ENCODE measurements around the gene DOK3.

DOK3 gene

GRCh38 chr5:177531209-177531940 is 21.7 kb upstream of the DOK3 start:
- Histone ChIP-seq H3K4me3 (ENCODE audit: low read length) (no peak overlapping the region), H3K4me1 (ENCODE audit: control insufficient read depth, insufficient read depth, low read length) (peaks cover 4% of the 10 kb centered on the region), H3K4me2 (ENCODE audit: low read length) (no peak overlapping the region), H3K9me3 (replicated peaks; ENCODE audit: low read length) (no peaks in the 10 kb centered on the region), H3K36me3 (ENCODE audit: insufficient read depth, low read length) (peaks cover 67% of the 10 kb centered on the region), H3K27me3 (ENCODE audit: control insufficient read depth, insufficient read depth, low read length) (no peaks in the 10 kb centered on the region), H3K9ac (ENCODE audit: low read depth, low read length) (no peak overlapping the region)

- no peak overlapping the region for H3K4me2 ChIP-seq (ENCODE audit: low read length)
- H3K9me3 ChIP-seq (replicated peaks; ENCODE audit: low read length): no peaks in the 10 kb centered on the region
- H3K27me3 ChIP-seq (ENCODE audit: control insufficient read depth, insufficient read depth, low read length): no peaks in the 10 kb centered on the region
- H3K4me3 ChIP-seq (ENCODE audit: low read length): no peak overlapping the region
- peaks cover 75% of the 10 kb centered on the region for H3K36me3 ChIP-seq (ENCODE audit: insufficient read depth, low read length)
- no peak overlapping the region for H3K9ac ChIP-seq (ENCODE audit: low read depth, low read length)
- no peaks in the 10 kb centered on the region for H3K4me1 ChIP-seq (ENCODE audit: control insufficient read depth, insufficient read depth, low read length)
Observed at GRCh38 chr5:177530638-177531037, 21.0 kb upstream of the DOK3 start.

- no peaks in the 10 kb centered on the region for H3K27me3 ChIP-seq (ENCODE audit: control insufficient read depth, insufficient read depth, low read length)
- H3K36me3 ChIP-seq (ENCODE audit: insufficient read depth, low read length): peaks cover 86% of the 10 kb centered on the region
- H3K4me1 ChIP-seq (ENCODE audit: control insufficient read depth, insufficient read depth, low read length): no peaks in the 10 kb centered on the region
- no peak overlapping the region for H3K4me2 ChIP-seq (ENCODE audit: low read length)
- no peaks in the 10 kb centered on the region for H3K9me3 ChIP-seq (replicated peaks; ENCODE audit: low read length)
- H3K4me3 ChIP-seq (ENCODE audit: low read length): no peak overlapping the region
- no peak overlapping the region for H3K9ac ChIP-seq (ENCODE audit: low read depth, low read length)
Observed at GRCh38 chr5:177529247-177530203, 19.9 kb upstream of the DOK3 start.

GRCh38 chr5:177528631-177529030 is 19.0 kb upstream of the DOK3 start:
- Histone ChIP-seq H3K9ac (ENCODE audit: low read depth, low read length) (no peak overlapping the region), H3K4me2 (ENCODE audit: low read length) (no peak overlapping the region), H3K9me3 (replicated peaks; ENCODE audit: low read length) (no peaks in the 10 kb centered on the region), H3K4me1 (ENCODE audit: control insufficient read depth, insufficient read depth, low read length) (no peaks in the 10 kb centered on the region), H3K27me3 (ENCODE audit: control insufficient read depth, insufficient read depth, low read length) (no peaks in the 10 kb centered on the region), H3K4me3 (ENCODE audit: low read length) (no peak overlapping the region), H3K36me3 (ENCODE audit: insufficient read depth, low read length) (peaks cover 88% of the 10 kb centered on the region)

- no peak overlapping the region for H3K4me2 ChIP-seq (ENCODE audit: low read length)
- H3K9ac ChIP-seq (ENCODE audit: low read depth, low read length): no peak overlapping the region
- H3K27me3 ChIP-seq (ENCODE audit: control insufficient read depth, insufficient read depth, low read length): no peaks in the 10 kb centered on the region
- no peaks in the 10 kb centered on the region for H3K4me1 ChIP-seq (ENCODE audit: control insufficient read depth, insufficient read depth, low read length)
- no peak overlapping the region for H3K4me3 ChIP-seq (ENCODE audit: low read length)
- peaks cover 86% of the 10 kb centered on the region for H3K36me3 ChIP-seq (ENCODE audit: insufficient read depth, low read length)
- no peaks in the 10 kb centered on the region for H3K9me3 ChIP-seq (replicated peaks; ENCODE audit: low read length)
Observed at GRCh38 chr5:177527595-177527994, 18.0 kb upstream of the DOK3 start.

- H3K36me3 ChIP-seq (ENCODE audit: insufficient read depth, low read length): peaks cover 83% of the 10 kb centered on the region
- no peaks in the 10 kb centered on the region for H3K27me3 ChIP-seq (ENCODE audit: control insufficient read depth, insufficient read depth, low read length)
- no peak overlapping the region for H3K4me2 ChIP-seq (ENCODE audit: low read length)
- peaks cover 2% of the 10 kb centered on the region for H3K4me1 ChIP-seq (ENCODE audit: control insufficient read depth, insufficient read depth, low read length)
- H3K9me3 ChIP-seq (replicated peaks; ENCODE audit: low read length): no peaks in the 10 kb centered on the region
- no peak overlapping the region for H3K9ac ChIP-seq (ENCODE audit: low read depth, low read length)
- no peak overlapping the region for H3K4me3 ChIP-seq (ENCODE audit: low read length)
Observed at GRCh38 chr5:177526791-177527190, 17.2 kb upstream of the DOK3 start.

- Histone ChIP-seq H3K4me2 (ENCODE audit: low read length) (no peak overlapping the region), H3K9ac (ENCODE audit: low read depth, low read length) (no peak overlapping the region), H3K4me1 (ENCODE audit: control insufficient read depth, insufficient read depth, low read length) (peaks cover 7% of the 10 kb centered on the region), H3K4me3 (ENCODE audit: low read length) (no peak overlapping the region), H3K9me3 (replicated peaks; ENCODE audit: low read length) (no peaks in the 10 kb centered on the region), H3K36me3 (ENCODE audit: insufficient read depth, low read length) (peaks cover 85% of the 10 kb centered on the region), H3K27me3 (ENCODE audit: control insufficient read depth, insufficient read depth, low read length) (no peaks in the 10 kb centered on the region)
Observed at GRCh38 chr5:177526191-177526590, 16.6 kb upstream of the DOK3 start.

- H3K36me3 ChIP-seq (ENCODE audit: insufficient read depth, low read length): peaks cover 85% of the 10 kb centered on the region
- no peak overlapping the region for H3K9ac ChIP-seq (ENCODE audit: low read depth, low read length)
- no peaks in the 10 kb centered on the region for H3K27me3 ChIP-seq (ENCODE audit: control insufficient read depth, insufficient read depth, low read length)
- H3K4me3 ChIP-seq (ENCODE audit: low read length): no peak overlapping the region
- no peak overlapping the region for H3K4me2 ChIP-seq (ENCODE audit: low read length)
- no peaks in the 10 kb centered on the region for H3K9me3 ChIP-seq (replicated peaks; ENCODE audit: low read length)
- peaks cover 13% of the 10 kb centered on the region for H3K4me1 ChIP-seq (ENCODE audit: control insufficient read depth, insufficient read depth, low read length)
Observed at GRCh38 chr5:177524941-177525655, 15.5 kb upstream of the DOK3 start.

- peaks cover 85% of the 10 kb centered on the region for H3K36me3 ChIP-seq (ENCODE audit: insufficient read depth, low read length)
- no peaks in the 10 kb centered on the region for H3K27me3 ChIP-seq (ENCODE audit: control insufficient read depth, insufficient read depth, low read length)
- no peak overlapping the region for H3K9ac ChIP-seq (ENCODE audit: low read depth, low read length)
- H3K9me3 ChIP-seq (replicated peaks; ENCODE audit: low read length): no peaks in the 10 kb centered on the region
- H3K4me3 ChIP-seq (ENCODE audit: low read length): no peak overlapping the region
- H3K4me1 ChIP-seq (ENCODE audit: control insufficient read depth, insufficient read depth, low read length): peaks cover 13% of the 10 kb centered on the region
- H3K4me2 ChIP-seq (ENCODE audit: low read length): no peak overlapping the region
Observed at GRCh38 chr5:177524539-177524900, 14.9 kb upstream of the DOK3 start.

- no peak overlapping the region for H3K4me2 ChIP-seq (ENCODE audit: low read length)
- no peak overlapping the region for H3K9ac ChIP-seq (ENCODE audit: low read depth, low read length)
- no peaks in the 10 kb centered on the region for H3K27me3 ChIP-seq (ENCODE audit: control insufficient read depth, insufficient read depth, low read length)
- no peaks in the 10 kb centered on the region for H3K9me3 ChIP-seq (replicated peaks; ENCODE audit: low read length)
- peaks cover 84% of the 10 kb centered on the region for H3K36me3 ChIP-seq (ENCODE audit: insufficient read depth, low read length)
- no peak overlapping the region for H3K4me3 ChIP-seq (ENCODE audit: low read length)
- H3K4me1 ChIP-seq (ENCODE audit: control insufficient read depth, insufficient read depth, low read length): peaks cover 15% of the 10 kb centered on the region
Observed at GRCh38 chr5:177523711-177524538, 14.3 kb upstream of the DOK3 start.

Measured in skeletal muscle satellite cell (primary cell).